DND-41 (cell line): ENCODE results near the gene GAST.

Experiments
- ATAC-seq: fragments of 200-7000 bp; cut with Tn5 transposase; 3 replicates; pipeline ENCODE4 v1.9.1; 2021; ENCODE audit warnings: low read depth; ENCODE audit not compliant: insufficient read depth
- DNase-seq: peaks from one replicate; pipeline ENCODE4 v3.0.0-alpha.2; 2020
- H2AFZ ChIP-seq: 2 replicates; pipeline ENCODE4 v1.6.0; 2012; ENCODE audit warnings: low read depth, low read length
- H3K27ac ChIP-seq: 2 replicates; pipeline ENCODE4 v1.5.1; 2012; ENCODE audit warnings: low read length, inconsistent platforms
- H3K27me3 ChIP-seq: fragments of 200-600 bp; sonication (generic); 2 replicates; pipeline ENCODE4 v1.6.0; 2012; ENCODE audit warnings: low read length, mild to moderate bottlenecking, inconsistent platforms; ENCODE audit not compliant: insufficient read depth, poor library complexity
- H3K36me3 ChIP-seq: 2 replicates; pipeline ENCODE4 v1.5.1; 2012; ENCODE audit warnings: low read length, inconsistent platforms; ENCODE audit not compliant: insufficient read depth
- H3K4me1 ChIP-seq: 2 replicates; pipeline ENCODE4 v1.5.1; 2012; ENCODE audit warnings: mild to moderate bottlenecking, low read length; ENCODE audit not compliant: insufficient read depth
- H3K4me2 ChIP-seq: 2 replicates; pipeline ENCODE4 v1.6.0; 2012; ENCODE audit warnings: mild to moderate bottlenecking, moderate library complexity, low read length, inconsistent platforms; ENCODE audit not compliant: insufficient read depth
- H3K4me3 ChIP-seq, 2 experiments: fragments of 200-600 bp in 1 of 2; shearing (Covaris generic) in 1 of 2; 2 replicates each; pipeline ENCODE4 v1.5.1; 2012 to 2016; ENCODE audit warnings: inconsistent platforms in 2 of 2, low read length in 2 of 2, mild to moderate bottlenecking in 2 of 2, low read depth in 1 of 2, moderate library complexity in 1 of 2
- H3K79me2 ChIP-seq: 2 replicates; pipeline ENCODE4 v1.6.0; 2012; ENCODE audit warnings: low read length, inconsistent platforms; ENCODE audit not compliant: insufficient read depth
- H3K9ac ChIP-seq: 2 replicates; pipeline ENCODE4 v1.6.0; 2012; ENCODE audit warnings: low read depth, mild to moderate bottlenecking, inconsistent platforms, low read length, moderate library complexity
- H3K9me3 ChIP-seq: 2 replicates; pipeline ENCODE4 v1.5.1; 2012; ENCODE audit warnings: low read length, moderate library complexity, mild to moderate bottlenecking, inconsistent platforms; ENCODE audit not compliant: insufficient read depth, severe bottlenecking
- H4K20me1 ChIP-seq: 2 replicates; pipeline ENCODE4 v1.6.0; 2012; ENCODE audit warnings: low read length; ENCODE audit not compliant: insufficient read depth
- CTCF ChIP-seq: IDR thresholded peaks from 2 replicates; pipeline ENCODE4 v1.5.1; 2012; ENCODE audit warnings: borderline replicate concordance, low read length, moderate library complexity, mild to moderate bottlenecking; ENCODE audit not compliant: poor library complexity, severe bottlenecking; ENCODE audit errors: extremely low read depth
- EZH2 ChIP-seq: IDR thresholded peaks from 3 replicates; pipeline ENCODE4 v1.6.1; 2012; ENCODE audit warnings: borderline replicate concordance, low read depth, mild to moderate bottlenecking, moderate library complexity, low read length, inconsistent platforms; ENCODE audit not compliant: severe bottlenecking

GAST gene

GRCh38 chr17:41733348-41734138 is 21.4 kb downstream of the GAST start:
- Histone ChIP-seq H2AFZ (no peak overlapping the region), H3K4me1 (peaks cover 6% of the 10 kb centered on the region)

GRCh38 chr17:41734139-41734948 is 22.2 kb downstream of the GAST start, which contains the start of gene HAP1:
Gene HAP1, minus strand, starts transcription at chr17:41734643. Its CDS starts 9 bp downstream, at chr17:41734634.
- no peaks in the 10 kb centered on the region for H3K9me3 ChIP-seq
- ATAC-seq, result no peak
- H4K20me1 ChIP-seq, result no peaks in the 10 kb centered on the region
- no peak within 1 kb of the TSS for H3K4me2 ChIP-seq
- H2AFZ ChIP-seq, result no peak within 1 kb of the TSS
- no peak within 1 kb of the TSS for H3K27ac ChIP-seq
- DNase-seq, result no peak
- no peak within 1 kb of the TSS for H3K9ac ChIP-seq
- H3K4me3 ChIP-seq, result no peak within 1 kb of the TSS
- H3K79me2 ChIP-seq, result no peaks in the 10 kb centered on the region
- no peaks in the 10 kb centered on the region for H3K36me3 ChIP-seq
- peaks cover 7% of the 10 kb centered on the region for H3K4me1 ChIP-seq
- no peak for TF ChIP-seq CTCF
- no peak for TF ChIP-seq EZH2
- H3K27me3 ChIP-seq, result peaks cover 4% of the 10 kb centered on the region

More at GRCh38 chr17:41733348-41734138, 21.4 kb downstream of the GAST start:
- no peak overlapping the region for H3K4me3 ChIP-seq
- H3K9me3 ChIP-seq, result no peaks in the 10 kb centered on the region
- ATAC-seq (no peak), DNase-seq (no peak)
- H3K4me2 ChIP-seq, result no peak overlapping the region
- peaks cover 4% of the 10 kb centered on the region for H3K27me3 ChIP-seq
- no peak for TF ChIP-seq EZH2
- no peak for TF ChIP-seq CTCF
- no peaks in the 10 kb centered on the region for H3K79me2 ChIP-seq
- no peaks in the 10 kb centered on the region for H3K36me3 ChIP-seq
- no peaks in the 10 kb centered on the region for H4K20me1 ChIP-seq
- H3K27ac ChIP-seq, result no peak overlapping the region
- H3K9ac ChIP-seq, result no peak overlapping the region

- no peaks in the 10 kb centered on the region for H3K36me3 ChIP-seq
- no peaks in the 10 kb centered on the region for H3K79me2 ChIP-seq
- no peak overlapping the region for H2AFZ ChIP-seq
- DNase-seq (no peak), ATAC-seq (no peak)
- H3K4me2 ChIP-seq, result no peak overlapping the region
- H3K27ac ChIP-seq, result no peak overlapping the region
- H3K27me3 ChIP-seq, result peaks cover 4% of the 10 kb centered on the region
- H3K4me3 ChIP-seq, result no peak overlapping the region
- H3K4me1 ChIP-seq, result peaks cover 7% of the 10 kb centered on the region
- no peak overlapping the region for H3K9ac ChIP-seq
- no peaks in the 10 kb centered on the region for H4K20me1 ChIP-seq
- TF ChIP-seq EZH2, result no peak
- no peak for TF ChIP-seq CTCF
- no peaks in the 10 kb centered on the region for H3K9me3 ChIP-seq
Observed at GRCh38 chr17:41734949-41735313, 22.8 kb downstream of the GAST start.
